ENCODE data around the gene RUVBL2. TPM values are rescaled to one million over a fixed set of nuclear protein-coding genes. Genes with fewer than 3 reads are reported as not detected.
"Not testable (repeated sequence)": the region's sequence is repeated elsewhere in the genome, so short reads cannot be mapped to it uniquely, and the experiment has no call there.

RUVBL2 gene
- total RNA-seq, 1 experiment from 2014 or later: 227 TPM

DNA sequence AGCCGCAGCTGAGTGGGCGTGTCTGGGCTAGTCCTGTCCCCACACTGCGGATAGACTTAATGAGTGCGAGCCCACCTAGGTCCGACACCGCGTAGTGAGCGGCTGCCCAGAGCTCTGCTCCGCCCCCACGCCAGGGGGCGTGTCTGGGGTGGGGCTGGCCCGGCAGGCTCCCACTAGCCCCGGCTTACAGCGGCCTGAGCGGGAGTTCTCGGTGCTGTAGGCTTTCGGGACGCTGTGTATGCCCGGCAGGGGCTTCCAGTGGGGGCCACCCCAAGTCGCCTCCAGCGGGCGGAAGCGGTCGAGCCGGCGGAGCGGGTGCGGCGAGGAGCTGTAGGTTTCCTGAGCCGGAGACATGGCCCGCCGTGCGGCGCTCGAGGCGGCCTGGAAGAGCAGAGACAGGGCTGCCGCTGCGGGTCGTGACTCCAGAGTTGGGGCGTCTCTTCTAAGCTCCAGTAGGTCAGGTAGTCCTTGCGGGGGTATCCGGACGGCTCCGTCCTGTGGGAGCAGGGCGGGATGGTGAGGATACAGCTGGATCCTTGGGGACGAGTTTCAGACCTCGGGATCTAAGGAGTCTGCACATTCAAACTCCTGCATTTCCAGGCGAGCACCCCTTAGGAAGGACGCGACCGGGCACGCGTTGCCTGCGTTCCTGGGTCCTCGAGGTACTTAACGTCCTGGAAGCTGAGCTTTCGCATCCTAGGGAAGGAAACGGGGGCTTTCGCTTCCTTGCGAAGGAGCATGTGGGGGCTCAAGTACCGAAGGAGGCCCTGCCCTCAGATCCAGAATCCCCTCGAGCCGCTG is 62.6 kb downstream of the RUVBL2 start:
- no peaks in the 10 kb centered on the region for H3K9me3 ChIP-seq (ENCODE audit: low read depth, low read length, poor library complexity, severe bottlenecking)
- peak overlapping the region; percentile 55 for H3K4me3 ChIP-seq (ENCODE audit: low read depth, low read length, poor library complexity, severe bottlenecking)
- CTCF ChIA-PET: interaction anchor here (0.6 to 0.8 kb wide), 4 partner anchors 14 to 1779 kb away, joined by 3 to 4 read pairs (median 3); partner anchors contain the start of gene RUVBL2
- no peaks in the 10 kb centered on the region for H3K27me3 ChIP-seq (replicated peaks; ENCODE audit: insufficient read depth, low read depth, low read length, poor library complexity)
- POLR2A ChIA-PET (ENCODE audit: low non-redundant PET): no interaction called here
- H3K36me3 ChIP-seq (ENCODE audit: insufficient read depth, low read length, poor library complexity, severe bottlenecking): no peaks in the 10 kb centered on the region
- BruUV-seq (replicated peaks): no TSS peak
- TF ChIP-seq EZH2 (IDR thresholded peaks at IDR 0.05; ENCODE audit: borderline replicate concordance, low read depth, low read length, poor library complexity, severe bottlenecking): no peak
- TF ChIP-seq, protein P1, sequence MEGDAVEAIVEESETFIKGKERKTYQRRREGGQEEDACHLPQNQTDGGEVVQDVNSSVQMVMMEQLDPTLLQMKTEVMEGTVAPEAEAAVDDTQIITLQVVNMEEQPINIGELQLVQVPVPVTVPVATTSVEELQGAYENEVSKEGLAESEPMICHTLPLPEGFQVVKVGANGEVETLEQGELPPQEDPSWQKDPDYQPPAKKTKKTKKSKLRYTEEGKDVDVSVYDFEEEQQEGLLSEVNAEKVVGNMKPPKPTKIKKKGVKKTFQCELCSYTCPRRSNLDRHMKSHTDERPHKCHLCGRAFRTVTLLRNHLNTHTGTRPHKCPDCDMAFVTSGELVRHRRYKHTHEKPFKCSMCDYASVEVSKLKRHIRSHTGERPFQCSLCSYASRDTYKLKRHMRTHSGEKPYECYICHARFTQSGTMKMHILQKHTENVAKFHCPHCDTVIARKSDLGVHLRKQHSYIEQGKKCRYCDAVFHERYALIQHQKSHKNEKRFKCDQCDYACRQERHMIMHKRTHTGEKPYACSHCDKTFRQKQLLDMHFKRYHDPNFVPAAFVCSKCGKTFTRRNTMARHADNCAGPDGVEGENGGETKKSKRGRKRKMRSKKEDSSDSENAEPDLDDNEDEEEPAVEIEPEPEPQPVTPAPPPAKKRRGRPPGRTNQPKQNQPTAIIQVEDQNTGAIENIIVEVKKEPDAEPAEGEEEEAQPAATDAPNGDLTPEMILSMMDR (conservative IDR thresholded peaks at IDR 0.05; ENCODE audit: low read depth, low read length): peak; percentile 32; the same call in 1 of the 2 replicates
- H3K27ac ChIP-seq (ENCODE audit: low read depth, low read length, poor library complexity, severe bottlenecking): no peak overlapping the region
- intact Hi-C loops (cut with micrococcal nuclease; ENCODE audit: unreplicated experiment): no loop called here
- peak; percentile 63 for DNase-seq (ENCODE audit: low spot score)
- H3K4me1 ChIP-seq (ENCODE audit: insufficient read depth, low read length, poor library complexity, severe bottlenecking): peaks cover 7% of the 10 kb centered on the region

DNA sequence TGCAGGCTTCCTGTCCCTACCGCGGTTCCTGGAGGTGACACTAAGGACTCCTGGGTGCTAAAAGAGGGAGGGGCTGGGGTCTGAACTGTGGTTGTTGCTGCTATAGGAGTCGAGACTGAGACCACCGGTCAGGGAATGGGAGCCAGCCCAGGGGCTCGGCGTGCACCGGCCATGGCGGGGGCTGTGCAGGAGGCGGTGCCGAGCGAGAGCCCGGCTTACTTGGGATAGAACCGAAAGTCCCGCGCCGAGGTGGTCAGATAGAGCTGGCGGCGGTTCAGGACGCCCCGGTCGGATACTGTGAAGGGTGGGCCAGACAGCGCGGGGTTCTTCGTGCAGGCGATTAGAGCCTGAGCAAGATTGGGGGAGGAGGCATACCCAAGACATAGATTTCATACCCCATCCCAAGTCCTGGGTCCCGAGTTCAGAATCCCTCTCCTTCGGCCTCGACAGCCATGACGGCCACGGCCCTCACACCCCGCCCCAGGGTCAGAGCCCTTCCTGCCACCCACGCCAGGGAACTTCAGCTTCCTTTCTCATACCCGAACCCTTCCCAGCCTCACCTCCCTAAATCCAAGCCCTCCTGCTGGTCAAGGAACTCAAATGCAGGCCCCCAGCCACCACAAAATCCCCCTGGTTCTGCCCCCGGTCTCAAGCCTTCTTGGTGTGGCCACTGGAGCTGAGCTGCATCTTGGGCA is 63.4 kb downstream of the RUVBL2 start:
- H3K9me3 ChIP-seq (ENCODE audit: low read depth, low read length, poor library complexity, severe bottlenecking); DNase-seq (ENCODE audit: low spot score); H3K27me3 ChIP-seq (replicated peaks; ENCODE audit: insufficient read depth, low read depth, low read length, poor library complexity); H3K4me1 ChIP-seq (ENCODE audit: insufficient read depth, low read length, poor library complexity, severe bottlenecking); BruUV-seq (replicated peaks); intact Hi-C loops (cut with micrococcal nuclease; ENCODE audit: unreplicated experiment); POLR2A ChIA-PET (ENCODE audit: low non-redundant PET); H3K27ac ChIP-seq (ENCODE audit: low read depth, low read length, poor library complexity, severe bottlenecking); H3K36me3 ChIP-seq (ENCODE audit: insufficient read depth, low read length, poor library complexity, severe bottlenecking): not testable (repeated sequence)
- H3K4me3 ChIP-seq (ENCODE audit: low read depth, low read length, poor library complexity, severe bottlenecking): peak overlapping the region; percentile 55
- CTCF ChIA-PET: interaction anchor here (0.6 to 0.8 kb wide), 3 partner anchors 14 to 142 kb away, joined by 3 to 4 read pairs (median 3); partner anchors contain the start of gene RUVBL2

- no peaks in the 10 kb centered on the region for H3K9me3 ChIP-seq (ENCODE audit: low read depth, low read length, poor library complexity, severe bottlenecking)
- peak within 1 kb of the TSS; percentile 55 for H3K4me3 ChIP-seq (ENCODE audit: low read depth, low read length, poor library complexity, severe bottlenecking)
- H3K4me1 ChIP-seq (ENCODE audit: insufficient read depth, low read length, poor library complexity, severe bottlenecking): peaks cover 7% of the 10 kb centered on the region
- intact Hi-C loops (cut with micrococcal nuclease; ENCODE audit: unreplicated experiment): no loop called here
- H3K27me3 ChIP-seq (replicated peaks; ENCODE audit: insufficient read depth, low read depth, low read length, poor library complexity): no peaks in the 10 kb centered on the region
- peak; percentile 50 for DNase-seq (ENCODE audit: low spot score)
- no peak within 1 kb of the TSS for H3K27ac ChIP-seq (ENCODE audit: low read depth, low read length, poor library complexity, severe bottlenecking)
- TF ChIP-seq EZH2 (IDR thresholded peaks at IDR 0.05; ENCODE audit: borderline replicate concordance, low read depth, low read length, poor library complexity, severe bottlenecking): no peak
- TF ChIP-seq, protein P1 (conservative IDR thresholded peaks at IDR 0.05; ENCODE audit: low read depth, low read length): no peak
- BruUV-seq (replicated peaks): no TSS peak
- POLR2A ChIA-PET (ENCODE audit: low non-redundant PET): interaction anchor here (0.5 kb wide), 1 partner anchor 173 kb away, joined by 8 read pairs; no protein-coding TSS in a partner anchor
- no peaks in the 10 kb centered on the region for H3K36me3 ChIP-seq (ENCODE audit: insufficient read depth, low read length, poor library complexity, severe bottlenecking)
- CTCF ChIA-PET: no interaction called here
Measured at GRCh38 chr19:49057636-49058234, 64.0 kb downstream of the RUVBL2 start, which contains the start of gene CGB7. TSS of gene CGB7 (minus strand) at chr19:49057749. CDS start at chr19:49055375, 2,374 bp downstream.
